SK-MEL-5 (cell line): Measurements from ENCODE around the gene ADAMTS14. TPM values are rescaled to one million over a fixed set of nuclear protein-coding genes. Genes with fewer than 3 reads are reported as not detected.
"Not testable (repeated sequence)": the region's sequence is repeated elsewhere in the genome, so short reads cannot be mapped to it uniquely, and the experiment has no call there.

Experiments used
- DNase-seq: peaks from one replicate; pipeline ENCODE4 v3.0.0-alpha.2; 2016; ENCODE audit warnings: low read depth, low spot score
- in situ Hi-C: cut with HindIII; loops from 2 replicates; pipeline ENCODE4 v1.10.0; 2016; ENCODE audit warnings: low sequenced_read_pairs, high pct_unique_total_duplicates, low pct_unique_long_range_greater_than_20kb
- total RNA-seq: library from RNA; depleted of rRNA; stranded (reverse); fragments of >200 nt; shearing (Covaris generic); gene quantifications from 2 replicates; pipeline ENCODE4 v1.2.3, GENCODE V29; 2014

ADAMTS14 gene
- total RNA-seq, 1 experiment from 2014 or later = 0.16 TPM

GRCh38 chr10:70652761-70653657 lies 19.3 kb upstream of the ADAMTS14 start:
- in situ Hi-C loops = no loop called here
- no peak for DNase-seq

DNA sequence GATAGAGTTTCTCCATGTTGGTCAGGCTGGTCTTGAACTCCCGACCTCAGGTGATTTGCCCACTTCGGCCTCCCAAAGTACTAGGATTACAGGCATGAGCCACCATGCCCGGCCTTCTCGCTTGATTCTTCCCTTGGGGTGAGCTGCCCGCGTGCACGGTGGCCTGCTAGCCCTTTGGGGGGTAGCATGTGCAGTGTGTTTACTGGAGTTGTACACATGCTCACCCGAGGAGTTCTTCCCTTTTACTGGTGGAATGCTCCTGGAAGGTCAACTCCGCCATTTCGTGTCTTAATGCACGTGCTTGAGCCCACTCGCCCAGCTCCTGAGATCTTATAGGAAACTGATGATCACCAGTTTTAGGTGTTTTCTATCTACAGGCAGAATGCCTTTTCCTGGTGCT lies 17.0 kb upstream of the ADAMTS14 start:
- in situ Hi-C loops = no loop called here
- no peak for DNase-seq

- in situ Hi-C loops = no loop called here
- DNase-seq = peak; percentile 5
Observed at GRCh38 chr10:70656489-70656888, 15.8 kb upstream of the ADAMTS14 start.

- in situ Hi-C loops = no loop called here
Observed at GRCh38 chr10:70657041-70657440, 15.3 kb upstream of the ADAMTS14 start.

DNA sequence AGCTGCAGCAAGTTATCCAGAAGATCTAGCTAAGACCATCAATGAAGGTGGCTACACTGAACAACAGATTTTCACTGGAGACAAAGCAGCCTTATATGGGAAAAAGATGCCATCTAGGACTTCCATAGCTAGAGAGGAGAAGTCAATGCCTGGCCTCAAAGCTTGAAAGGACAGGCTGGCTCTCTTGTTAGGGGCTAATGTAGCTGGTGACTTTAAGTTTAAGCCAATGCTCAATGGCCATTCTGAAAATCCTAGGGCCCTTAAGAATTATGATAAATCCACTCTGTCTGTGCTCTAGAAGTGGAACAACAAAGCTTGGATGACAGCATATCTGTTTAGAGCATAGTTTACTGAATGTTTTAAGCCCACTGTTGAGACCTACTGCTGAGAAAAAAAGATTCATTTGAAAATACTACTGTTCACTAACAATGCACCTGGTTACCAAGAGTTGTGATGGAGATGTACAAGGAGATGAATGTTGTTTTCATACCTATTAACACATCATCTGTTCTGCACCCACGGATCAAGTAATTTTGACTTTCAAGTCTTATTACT lies 13.6 kb upstream of the ADAMTS14 start:
- in situ Hi-C loops = no loop called here
- no peak for DNase-seq

More at GRCh38 chr10:70657041-70657440, 15.3 kb upstream of the ADAMTS14 start:
- no peak for DNase-seq

DNA sequence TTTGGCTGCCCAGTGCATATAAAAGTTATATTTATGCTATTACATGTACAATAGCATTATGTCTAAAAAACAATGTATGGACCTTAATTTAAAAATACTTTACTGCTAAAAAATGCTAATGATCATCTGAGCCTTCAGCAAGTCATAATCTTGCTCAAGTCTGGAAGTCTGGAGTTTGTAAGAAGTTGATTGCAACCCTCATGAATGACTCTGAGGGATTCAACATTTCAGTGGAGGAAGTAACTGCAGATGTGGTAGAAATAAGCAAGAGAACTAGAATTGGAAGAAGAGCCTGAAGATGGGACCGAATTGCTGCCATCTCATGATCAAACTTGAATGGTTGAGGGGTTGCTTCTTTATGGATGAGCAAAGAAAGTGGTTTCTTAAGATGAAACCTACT lies 13.0 kb upstream of the ADAMTS14 start:
- DNase-seq = no peak

DNA sequence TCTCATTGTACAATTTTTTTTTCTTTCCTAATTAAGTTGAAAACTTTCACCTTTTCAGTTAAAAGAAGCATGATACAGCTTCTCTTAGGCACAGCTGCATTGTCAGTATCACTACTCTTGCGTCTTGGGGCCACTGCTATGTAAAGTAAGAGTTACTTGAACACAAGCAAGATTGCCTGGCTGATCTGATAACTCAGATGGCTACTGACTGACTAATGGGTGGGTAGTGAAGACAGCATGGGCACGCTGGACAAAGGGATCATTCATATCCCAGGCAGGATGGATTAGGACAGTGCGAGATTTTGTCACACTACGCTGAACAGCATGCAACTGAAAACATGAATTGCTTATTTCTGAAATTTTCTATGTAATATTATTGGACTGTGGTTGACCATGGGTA lies 11.6 kb upstream of the ADAMTS14 start:
- in situ Hi-C loops = no loop called here
- DNase-seq = peak; percentile 72

More for the DNA sequence above, 13.0 kb upstream of the ADAMTS14 start:
- in situ Hi-C loops = no loop called here

DNA sequence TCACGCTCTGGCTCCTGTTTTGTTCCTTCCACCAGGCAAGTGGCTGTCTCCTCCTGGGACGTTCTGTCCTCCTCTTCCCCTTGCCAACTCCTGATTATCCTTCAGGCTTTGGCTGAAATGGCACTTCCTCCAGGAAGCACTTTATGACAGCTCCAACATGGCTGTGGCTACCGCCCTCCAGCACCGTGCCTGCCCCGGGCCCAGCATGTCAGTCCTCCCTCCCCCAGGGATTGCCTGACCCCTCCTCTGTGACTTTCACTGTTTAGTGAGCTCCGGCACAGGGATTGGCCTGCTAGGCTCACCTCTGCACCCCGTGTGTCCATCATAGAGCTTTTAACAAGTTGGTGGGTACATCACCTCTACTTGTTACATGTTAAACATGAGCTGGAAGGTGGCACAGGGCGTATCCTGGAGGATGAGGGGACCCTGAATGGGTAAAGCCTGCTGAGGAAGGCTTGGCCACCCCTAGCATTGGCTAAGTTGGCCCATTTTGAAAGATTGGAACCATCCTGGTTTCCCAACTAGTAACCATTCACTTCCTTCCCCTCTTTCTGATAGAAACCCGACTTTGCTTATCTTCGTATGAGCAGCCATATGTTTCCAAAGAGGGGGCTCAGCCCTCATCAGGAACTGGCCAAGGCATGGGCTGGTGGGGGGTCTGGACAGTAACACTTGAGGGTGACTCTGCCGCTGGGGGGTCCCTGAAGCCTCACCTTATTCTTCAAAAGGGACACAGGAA lies 10.5 kb upstream of the ADAMTS14 start:
- in situ Hi-C loops = no loop called here
- DNase-seq = no peak

- no peak for DNase-seq
- in situ Hi-C loops = no loop called here
Observed at GRCh38 chr10:70662362-70663220, 9.7 kb upstream of the ADAMTS14 start.

DNA sequence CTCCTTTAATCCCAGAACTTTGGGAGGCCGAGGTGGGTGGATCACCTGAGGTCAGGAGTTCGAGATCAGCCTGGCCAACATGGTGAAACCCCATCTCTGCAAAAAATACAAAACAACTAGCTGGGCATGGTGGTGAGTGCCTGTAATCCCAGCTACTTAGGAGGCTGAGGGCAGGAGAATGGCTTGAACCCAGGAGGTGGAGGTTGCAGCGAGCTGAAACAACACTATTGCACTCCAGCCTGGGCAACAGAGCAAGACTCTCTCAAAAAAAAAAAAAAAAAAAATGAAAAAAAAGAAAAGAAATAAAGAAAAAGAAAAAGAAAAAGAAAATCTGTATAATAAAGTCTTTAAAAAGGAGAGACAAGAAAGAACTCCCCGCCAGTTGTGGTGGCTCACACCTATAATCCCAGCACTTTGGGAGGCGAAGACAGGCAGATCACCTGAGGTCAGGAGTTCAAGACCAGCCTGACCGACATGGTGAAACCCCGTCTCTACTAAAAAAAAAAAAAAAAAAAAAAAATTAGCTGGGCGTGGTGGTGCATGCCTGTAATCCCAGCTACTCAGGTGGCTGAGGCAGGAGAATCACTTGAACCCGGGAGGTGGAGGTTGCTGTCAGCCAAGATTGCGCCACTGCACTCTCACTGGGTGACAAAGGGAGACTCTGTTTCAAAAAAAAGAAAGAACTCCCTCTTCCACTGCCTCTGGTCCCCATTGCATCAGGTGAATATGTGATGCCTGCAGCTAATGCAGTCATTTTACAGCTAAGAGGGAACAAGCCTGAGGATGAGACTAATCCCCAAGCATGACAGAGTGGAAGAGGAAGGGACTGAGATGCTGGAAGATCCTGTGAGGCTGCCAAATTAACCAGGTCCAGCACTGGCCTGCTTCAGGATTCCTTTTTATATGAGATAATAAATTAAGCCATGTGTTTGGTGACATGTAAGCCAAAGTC lies 8.6 kb upstream of the ADAMTS14 start:
- DNase-seq = peak; percentile 64
- in situ Hi-C loops = not testable (repeated sequence)

- in situ Hi-C loops = no loop called here
- peak; percentile 93 for DNase-seq
Observed at GRCh38 chr10:70664702-70665195, 7.6 kb upstream of the ADAMTS14 start.

- no peak for DNase-seq
- in situ Hi-C loops = no loop called here
Observed at GRCh38 chr10:70666960-70667798, 5.1 kb upstream of the ADAMTS14 start.

GRCh38 chr10:70667818-70668217 lies 4.5 kb upstream of the ADAMTS14 start:
- in situ Hi-C loops, DNase-seq: not testable (repeated sequence)

DNA sequence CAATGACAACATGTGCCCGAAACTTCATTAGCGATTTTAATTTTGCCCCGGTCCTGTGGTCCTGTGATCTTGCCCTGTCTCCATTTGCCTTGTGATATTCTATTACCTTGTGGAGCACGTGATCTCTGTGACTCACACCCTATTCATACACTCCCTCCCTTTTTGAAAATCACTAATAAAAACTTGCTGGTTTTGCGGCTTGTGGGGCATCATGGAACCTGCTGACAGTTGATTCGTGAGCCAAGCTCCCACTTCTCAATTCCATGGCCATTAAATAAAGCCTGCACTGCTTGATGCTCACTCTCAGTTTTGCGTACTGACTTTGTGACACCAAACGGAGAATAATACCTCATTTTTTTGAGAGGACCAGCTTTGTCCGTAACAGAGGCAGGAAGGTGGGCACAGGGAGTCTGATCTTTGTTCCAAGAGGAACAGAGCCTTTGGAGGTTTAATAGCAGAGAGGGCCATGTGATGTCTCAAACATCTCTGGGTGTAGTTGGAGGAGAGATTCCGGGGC lies 3.8 kb upstream of the ADAMTS14 start:
- in situ Hi-C loops = no loop called here
- no peak for DNase-seq

- no peak for DNase-seq
- in situ Hi-C loops = no loop called here
Observed at GRCh38 chr10:70669015-70669414, 3.3 kb upstream of the ADAMTS14 start.
